ENCODE results near the gene IL31RA.
"Not testable (repeated sequence)": the region's sequence is repeated elsewhere in the genome, so short reads cannot be mapped to it uniquely, and the experiment has no call there.

The IL31RA gene

DNA sequence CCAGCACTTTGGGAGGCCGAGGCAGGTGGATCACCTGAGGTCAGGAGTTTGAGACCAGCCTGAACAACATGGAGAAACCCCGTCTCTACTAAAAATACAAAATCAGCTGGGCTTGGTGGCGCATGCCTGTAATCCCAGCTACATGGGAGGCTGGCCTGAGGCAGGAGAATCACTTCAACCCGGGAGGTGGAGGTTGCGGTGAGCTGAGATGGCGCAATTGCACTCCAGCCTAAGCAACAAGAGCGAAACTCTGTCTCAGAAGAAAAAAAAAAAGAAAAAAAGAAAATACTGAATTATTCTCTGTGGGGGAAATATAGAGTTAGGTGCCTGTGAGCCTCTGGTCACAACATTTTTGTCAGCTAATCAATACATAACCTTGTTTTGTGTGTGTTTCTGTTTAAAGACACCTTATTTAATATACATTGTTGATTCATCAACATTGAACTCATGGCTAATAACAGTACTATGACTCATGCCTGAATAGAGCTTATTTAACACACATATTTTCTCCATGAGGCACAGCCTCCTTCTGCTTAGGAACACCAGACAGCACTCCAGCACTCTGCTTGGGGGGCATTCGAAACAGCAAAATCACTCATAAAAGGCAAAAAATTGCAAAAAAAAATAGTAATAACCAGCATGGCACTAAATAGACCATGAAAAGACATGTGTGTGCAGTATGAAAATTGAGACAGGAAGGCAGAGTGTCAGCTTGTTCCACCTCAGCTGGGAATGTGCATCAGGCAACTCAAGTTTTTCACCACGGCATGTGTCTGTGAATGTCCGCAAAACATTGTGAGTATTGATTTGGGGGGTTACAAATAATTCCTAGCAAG is at the start of gene IL31RA:
Gene IL31RA, plus strand, starts transcription at position 519 of the 836 bp plus-strand sequence. Its CDS starts 214 bp downstream, at position 733.
- Histone ChIP-seq H3K9me3 (ENCODE audit: control insufficient read depth, low read depth, low read length) (no peaks in the 10 kb centered on the region), H3K4me1 (ENCODE audit: control insufficient read depth, low read depth, low read length) (no peaks in the 10 kb centered on the region), H3K27ac (ENCODE audit: low read length) (no peak within 1 kb of the TSS), H3K27me3 (ENCODE audit: control insufficient read depth, insufficient read depth, low read length) (no peaks in the 10 kb centered on the region), H3K36me3 (ENCODE audit: control insufficient read depth, low read depth, low read length) (no peaks in the 10 kb centered on the region), H3K9ac (ENCODE audit: low read length) (no peak within 1 kb of the TSS), H3K4me3 (ENCODE audit: low read length) (no peak within 1 kb of the TSS)

DNA sequence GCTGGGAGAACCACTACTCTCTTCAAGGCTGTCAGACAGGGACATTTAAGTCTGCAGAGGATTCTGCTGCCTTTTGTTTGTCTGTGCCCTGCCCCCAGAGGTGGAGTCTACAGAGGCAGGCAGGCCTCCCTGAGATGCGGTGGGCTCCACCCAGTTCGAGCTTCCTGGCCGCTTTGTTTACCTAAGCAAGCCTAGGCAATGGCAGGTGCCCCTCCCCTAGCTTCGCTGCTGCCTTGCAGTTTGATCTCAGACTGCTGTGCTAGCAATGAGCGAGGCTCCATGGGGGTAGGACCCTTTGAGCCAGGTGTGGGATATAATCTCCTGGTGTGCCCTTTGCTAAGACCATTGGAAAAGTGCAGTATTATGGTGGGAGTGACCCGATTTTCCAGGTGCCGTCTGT is 42.3 kb upstream of the IL31RA start:
- H3K27ac ChIP-seq (ENCODE audit: low read length); H3K36me3 ChIP-seq (ENCODE audit: control insufficient read depth, low read depth, low read length); H3K4me3 ChIP-seq (ENCODE audit: low read length); H3K4me1 ChIP-seq (ENCODE audit: control insufficient read depth, low read depth, low read length); H3K27me3 ChIP-seq (ENCODE audit: control insufficient read depth, insufficient read depth, low read length); H3K9me3 ChIP-seq (ENCODE audit: control insufficient read depth, low read depth, low read length); H3K9ac ChIP-seq (ENCODE audit: low read length): not testable (repeated sequence)

- H3K4me1 ChIP-seq (ENCODE audit: control insufficient read depth, low read depth, low read length); H3K27me3 ChIP-seq (ENCODE audit: control insufficient read depth, insufficient read depth, low read length); H3K27ac ChIP-seq (ENCODE audit: low read length); H3K4me3 ChIP-seq (ENCODE audit: low read length); H3K36me3 ChIP-seq (ENCODE audit: control insufficient read depth, low read depth, low read length); H3K9me3 ChIP-seq (ENCODE audit: control insufficient read depth, low read depth, low read length); H3K9ac ChIP-seq (ENCODE audit: low read length): not testable (repeated sequence)
These were observed 35.2 kb upstream of the IL31RA start for GRCh38 chr5:55815939-55816338.

- peaks cover 6% of the 10 kb centered on the region for H3K27me3 ChIP-seq (ENCODE audit: control insufficient read depth, insufficient read depth, low read length)
- no peaks in the 10 kb centered on the region for H3K9me3 ChIP-seq (ENCODE audit: control insufficient read depth, low read depth, low read length)
- no peak overlapping the region for H3K9ac ChIP-seq (ENCODE audit: low read length)
- no peaks in the 10 kb centered on the region for H3K36me3 ChIP-seq (ENCODE audit: control insufficient read depth, low read depth, low read length)
- no peak overlapping the region for H3K4me3 ChIP-seq (ENCODE audit: low read length)
- H3K4me1 ChIP-seq (ENCODE audit: control insufficient read depth, low read depth, low read length), result no peaks in the 10 kb centered on the region
- H3K27ac ChIP-seq (ENCODE audit: low read length), result no peak overlapping the region
These were observed 34.8 kb upstream of the IL31RA start for GRCh38 chr5:55816342-55816741.

DNA sequence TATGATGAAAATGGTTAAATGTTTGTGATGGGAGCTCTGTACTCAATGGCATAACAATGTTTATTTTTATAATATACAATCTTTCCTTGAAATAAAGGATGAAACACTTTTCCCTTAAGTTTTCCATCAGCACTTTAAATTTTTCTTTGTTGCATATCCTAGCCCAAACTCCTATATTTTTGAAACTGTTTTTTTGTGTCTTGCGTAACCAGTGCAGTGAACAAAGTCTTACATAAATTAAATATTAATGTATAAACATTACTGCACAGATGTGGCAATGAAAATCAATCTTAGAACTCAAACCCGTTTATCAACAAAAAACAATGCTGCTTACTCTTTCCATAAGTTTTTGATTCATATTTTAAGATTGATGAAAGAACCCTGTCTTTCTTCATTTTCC is 34.1 kb upstream of the IL31RA start:
- no peak overlapping the region for H3K9ac ChIP-seq (ENCODE audit: low read length)
- no peaks in the 10 kb centered on the region for H3K4me1 ChIP-seq (ENCODE audit: control insufficient read depth, low read depth, low read length)

DNA sequence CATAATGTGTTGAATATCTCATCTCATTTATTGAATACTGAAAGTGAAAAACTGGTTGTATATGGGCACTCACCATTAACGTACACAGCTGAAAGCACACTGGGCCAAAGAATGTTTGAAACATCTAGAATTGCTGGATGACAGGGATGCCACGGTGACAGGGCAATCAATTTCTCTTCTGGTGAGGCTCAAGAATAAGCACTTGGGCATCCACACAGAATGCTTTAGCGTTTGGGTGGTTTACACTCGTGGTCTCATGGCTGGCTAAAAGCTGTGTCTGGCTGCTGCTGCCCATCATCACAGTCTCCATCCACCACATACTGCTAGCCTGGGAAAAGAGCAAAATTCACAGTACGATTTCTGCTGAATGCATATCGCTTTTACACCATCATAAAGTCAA is 30.7 kb upstream of the IL31RA start:
- no peaks in the 10 kb centered on the region for H3K9me3 ChIP-seq (ENCODE audit: control insufficient read depth, low read depth, low read length)
- no peak overlapping the region for H3K27ac ChIP-seq (ENCODE audit: low read length)
- no peaks in the 10 kb centered on the region for H3K36me3 ChIP-seq (ENCODE audit: control insufficient read depth, low read depth, low read length)
- H3K27me3 ChIP-seq (ENCODE audit: control insufficient read depth, insufficient read depth, low read length), result peaks cover 23% of the 10 kb centered on the region
- no peak overlapping the region for H3K4me3 ChIP-seq (ENCODE audit: low read length)
- H3K9ac ChIP-seq (ENCODE audit: low read length), result no peak overlapping the region
- no peaks in the 10 kb centered on the region for H3K4me1 ChIP-seq (ENCODE audit: control insufficient read depth, low read depth, low read length)

More for the DNA sequence above, 34.1 kb upstream of the IL31RA start:
- no peaks in the 10 kb centered on the region for H3K9me3 ChIP-seq (ENCODE audit: control insufficient read depth, low read depth, low read length)
- no peak overlapping the region for H3K27ac ChIP-seq (ENCODE audit: low read length)
- peaks cover 13% of the 10 kb centered on the region for H3K27me3 ChIP-seq (ENCODE audit: control insufficient read depth, insufficient read depth, low read length)
- no peak overlapping the region for H3K4me3 ChIP-seq (ENCODE audit: low read length)
- H3K36me3 ChIP-seq (ENCODE audit: control insufficient read depth, low read depth, low read length), result no peaks in the 10 kb centered on the region

- no peak overlapping the region for H3K9ac ChIP-seq (ENCODE audit: low read length)
- peaks cover 23% of the 10 kb centered on the region for H3K27me3 ChIP-seq (ENCODE audit: control insufficient read depth, insufficient read depth, low read length)
- peak overlapping the region; percentile 47 for H3K4me3 ChIP-seq (ENCODE audit: low read length)
These were observed 29.2 kb upstream of the IL31RA start for GRCh38 chr5:55821731-55822512.

DNA sequence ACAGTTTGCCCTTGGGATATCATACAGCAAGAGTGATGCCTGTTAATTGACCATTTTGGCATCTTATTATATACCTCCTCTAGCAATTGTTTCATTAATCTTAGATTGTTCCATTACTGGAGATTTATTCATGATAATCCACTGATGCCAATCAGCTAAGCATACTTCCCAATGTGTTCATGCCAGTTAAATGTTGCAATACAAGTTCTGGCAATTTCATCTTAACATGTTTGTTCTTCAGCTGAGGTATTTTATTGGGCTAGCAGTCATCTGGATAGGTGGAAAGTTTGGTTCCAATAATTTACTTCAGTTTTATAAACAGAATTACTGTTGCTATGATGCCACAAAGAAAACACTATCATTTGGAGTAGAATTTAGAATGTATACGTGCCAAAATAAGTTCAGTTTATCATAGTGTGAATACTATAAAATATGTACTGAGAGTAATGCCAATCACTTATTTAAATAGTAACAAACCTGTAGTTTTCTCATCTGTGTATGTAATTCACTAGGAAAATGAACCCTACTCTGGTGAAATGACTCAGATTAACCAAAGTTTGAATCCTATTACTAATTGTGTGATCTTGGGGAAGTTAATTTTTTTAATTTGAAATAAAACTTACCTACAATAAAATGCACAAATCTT is 27.9 kb upstream of the IL31RA start:
- no peaks in the 10 kb centered on the region for H3K4me1 ChIP-seq (ENCODE audit: control insufficient read depth, low read depth, low read length)
- peaks cover 23% of the 10 kb centered on the region for H3K27me3 ChIP-seq (ENCODE audit: control insufficient read depth, insufficient read depth, low read length)
- no peak overlapping the region for H3K27ac ChIP-seq (ENCODE audit: low read length)
- H3K36me3 ChIP-seq (ENCODE audit: control insufficient read depth, low read depth, low read length), result no peaks in the 10 kb centered on the region
- H3K9ac ChIP-seq (ENCODE audit: low read length), result no peak overlapping the region
- no peaks in the 10 kb centered on the region for H3K9me3 ChIP-seq (ENCODE audit: control insufficient read depth, low read depth, low read length)
- H3K4me3 ChIP-seq (ENCODE audit: low read length), result no peak overlapping the region

More at GRCh38 chr5:55821731-55822512, 29.2 kb upstream of the IL31RA start:
- H3K36me3 ChIP-seq (ENCODE audit: control insufficient read depth, low read depth, low read length), result no peaks in the 10 kb centered on the region
- H3K4me1 ChIP-seq (ENCODE audit: control insufficient read depth, low read depth, low read length), result no peaks in the 10 kb centered on the region
- H3K27ac ChIP-seq (ENCODE audit: low read length), result no peak overlapping the region
- no peaks in the 10 kb centered on the region for H3K9me3 ChIP-seq (ENCODE audit: control insufficient read depth, low read depth, low read length)

GRCh38 chr5:55829956-55830355 is 21.2 kb upstream of the IL31RA start:
- H3K36me3 ChIP-seq (ENCODE audit: control insufficient read depth, low read depth, low read length), result no peaks in the 10 kb centered on the region
- no peaks in the 10 kb centered on the region for H3K27me3 ChIP-seq (ENCODE audit: control insufficient read depth, insufficient read depth, low read length)
- H3K4me3 ChIP-seq (ENCODE audit: low read length), result no peak overlapping the region
- no peak overlapping the region for H3K9ac ChIP-seq (ENCODE audit: low read length)
- H3K4me1 ChIP-seq (ENCODE audit: control insufficient read depth, low read depth, low read length), result no peaks in the 10 kb centered on the region
- H3K9me3 ChIP-seq (ENCODE audit: control insufficient read depth, low read depth, low read length), result no peaks in the 10 kb centered on the region
- H3K27ac ChIP-seq (ENCODE audit: low read length), result no peak overlapping the region

GRCh38 chr5:55832446-55832845 is 18.7 kb upstream of the IL31RA start:
- Histone ChIP-seq H3K9me3 (ENCODE audit: control insufficient read depth, low read depth, low read length) (no peaks in the 10 kb centered on the region), H3K27ac (ENCODE audit: low read length) (no peak overlapping the region), H3K27me3 (ENCODE audit: control insufficient read depth, insufficient read depth, low read length) (no peaks in the 10 kb centered on the region), H3K36me3 (ENCODE audit: control insufficient read depth, low read depth, low read length) (no peaks in the 10 kb centered on the region), H3K4me1 (ENCODE audit: control insufficient read depth, low read depth, low read length) (no peaks in the 10 kb centered on the region), H3K4me3 (ENCODE audit: low read length) (no peak overlapping the region), H3K9ac (ENCODE audit: low read length) (no peak overlapping the region)

DNA sequence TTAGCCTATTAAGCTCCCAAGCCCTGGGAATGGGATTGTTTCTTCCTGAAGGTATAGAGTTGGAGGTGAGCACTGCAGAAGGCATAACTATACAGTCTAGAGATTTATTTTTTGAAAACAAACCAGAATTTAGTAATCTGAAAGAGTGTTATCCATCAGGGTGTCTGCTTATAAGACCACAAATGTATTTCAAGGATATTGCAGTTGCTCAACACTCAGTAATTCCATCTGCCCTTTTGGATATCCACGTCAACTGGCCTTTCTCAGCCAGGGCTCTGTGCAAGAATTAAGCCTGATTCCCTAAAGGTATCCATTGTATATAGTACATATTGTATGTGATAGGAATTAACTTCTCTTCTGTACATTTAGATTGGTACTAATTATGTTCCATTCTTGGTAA is 15.0 kb upstream of the IL31RA start:
- Histone ChIP-seq H3K36me3 (ENCODE audit: control insufficient read depth, low read depth, low read length) (no peaks in the 10 kb centered on the region), H3K27ac (ENCODE audit: low read length) (no peak overlapping the region), H3K27me3 (ENCODE audit: control insufficient read depth, insufficient read depth, low read length) (no peaks in the 10 kb centered on the region), H3K9ac (ENCODE audit: low read length) (no peak overlapping the region), H3K4me3 (ENCODE audit: low read length) (no peak overlapping the region), H3K4me1 (ENCODE audit: control insufficient read depth, low read depth, low read length) (no peaks in the 10 kb centered on the region), H3K9me3 (ENCODE audit: control insufficient read depth, low read depth, low read length) (no peaks in the 10 kb centered on the region)

Data from iPS-18a (cell line).